Measurements from ENCODE around the gene HMOX2. TPM values are rescaled to one million over a fixed set of nuclear protein-coding genes. Genes with fewer than 3 reads are reported as not detected.

Gene HMOX2
- total and polyA plus RNA-seq, 2 of the 13 experiments (the other 11 are each of a cell fraction or from before 2014, with no cell fraction given) = 60.3 to 70.4 TPM

DNA sequence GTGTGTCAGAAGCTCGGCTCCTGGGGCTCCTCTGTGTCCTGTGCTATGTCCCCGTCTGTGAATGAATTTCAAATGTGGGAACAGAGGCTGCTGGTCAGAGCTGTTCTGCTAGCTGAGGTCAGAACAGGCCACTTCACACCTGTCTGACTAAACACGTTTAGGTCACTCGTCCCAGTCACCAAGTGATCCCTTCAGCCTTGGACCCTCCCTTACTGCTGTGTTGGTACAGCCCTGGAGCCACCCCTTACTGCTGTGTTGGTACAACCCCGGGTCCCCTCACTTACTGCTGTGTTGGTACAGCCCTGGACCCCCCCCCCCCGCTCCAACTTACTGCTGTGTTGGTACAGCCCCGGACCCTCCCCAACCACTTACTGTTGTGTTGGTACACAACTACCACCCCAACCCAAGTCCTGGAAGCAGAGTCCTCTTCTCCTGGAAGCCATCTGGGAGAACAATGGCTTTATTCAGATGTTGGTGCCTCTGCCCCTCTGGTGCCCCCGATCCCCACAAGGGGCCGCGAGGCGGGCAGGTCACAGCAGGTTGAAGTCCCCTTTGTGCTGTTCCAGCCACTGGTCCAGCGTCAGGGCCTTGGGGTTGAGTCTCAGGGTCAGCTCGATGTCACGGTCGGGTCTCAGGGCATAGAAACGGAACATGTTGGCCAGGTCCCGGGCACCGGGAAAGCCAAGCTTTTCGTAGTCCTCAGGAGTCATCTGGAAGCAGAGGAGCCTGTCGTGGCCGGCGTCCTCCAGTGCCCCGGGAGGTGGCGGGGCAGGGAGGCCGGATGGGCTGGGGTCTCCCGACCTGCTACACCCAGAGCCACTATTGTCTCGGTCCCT is 14.7 kb upstream of the HMOX2 start (continued):
- TF ChIP-seq, protein P1, sequence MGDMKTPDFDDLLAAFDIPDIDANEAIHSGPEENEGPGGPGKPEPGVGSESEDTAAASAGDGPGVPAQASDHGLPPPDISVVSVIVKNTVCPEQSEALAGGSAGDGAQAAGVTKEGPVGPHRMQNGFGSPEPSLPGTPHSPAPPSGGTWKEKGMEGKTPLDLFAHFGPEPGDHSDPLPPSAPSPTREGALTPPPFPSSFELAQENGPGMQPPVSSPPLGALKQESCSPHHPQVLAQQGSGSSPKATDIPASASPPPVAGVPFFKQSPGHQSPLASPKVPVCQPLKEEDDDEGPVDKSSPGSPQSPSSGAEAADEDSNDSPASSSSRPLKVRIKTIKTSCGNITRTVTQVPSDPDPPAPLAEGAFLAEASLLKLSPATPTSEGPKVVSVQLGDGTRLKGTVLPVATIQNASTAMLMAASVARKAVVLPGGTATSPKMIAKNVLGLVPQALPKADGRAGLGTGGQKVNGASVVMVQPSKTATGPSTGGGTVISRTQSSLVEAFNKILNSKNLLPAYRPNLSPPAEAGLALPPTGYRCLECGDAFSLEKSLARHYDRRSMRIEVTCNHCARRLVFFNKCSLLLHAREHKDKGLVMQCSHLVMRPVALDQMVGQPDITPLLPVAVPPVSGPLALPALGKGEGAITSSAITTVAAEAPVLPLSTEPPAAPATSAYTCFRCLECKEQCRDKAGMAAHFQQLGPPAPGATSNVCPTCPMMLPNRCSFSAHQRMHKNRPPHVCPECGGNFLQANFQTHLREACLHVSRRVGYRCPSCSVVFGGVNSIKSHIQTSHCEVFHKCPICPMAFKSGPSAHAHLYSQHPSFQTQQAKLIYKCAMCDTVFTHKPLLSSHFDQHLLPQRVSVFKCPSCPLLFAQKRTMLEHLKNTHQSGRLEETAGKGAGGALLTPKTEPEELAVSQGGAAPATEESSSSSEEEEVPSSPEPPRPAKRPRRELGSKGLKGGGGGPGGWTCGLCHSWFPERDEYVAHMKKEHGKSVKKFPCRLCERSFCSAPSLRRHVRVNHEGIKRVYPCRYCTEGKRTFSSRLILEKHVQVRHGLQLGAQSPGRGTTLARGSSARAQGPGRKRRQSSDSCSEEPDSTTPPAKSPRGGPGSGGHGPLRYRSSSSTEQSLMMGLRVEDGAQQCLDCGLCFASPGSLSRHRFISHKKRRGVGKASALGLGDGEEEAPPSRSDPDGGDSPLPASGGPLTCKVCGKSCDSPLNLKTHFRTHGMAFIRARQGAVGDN (CRISPR knock-in tag; IDR thresholded peaks at IDR 0.05) = peak; percentile 95
- TF ChIP-seq HOXA9 (CRISPR knock-in tag; IDR thresholded peaks at IDR 0.05; ENCODE audit: borderline replicate concordance) (no peak), U2AF1 (optimal IDR thresholded peaks at IDR 0.05; ENCODE audit: low read depth, low read length) (peak; percentile 25), ZNF747 (CRISPR knock-in tag; IDR thresholded peaks at IDR 0.05; ENCODE audit: borderline replicate concordance) (peak; percentile 68; the same call in 1 of the 2 replicates), MED1 (CRISPR knock-in tag; IDR thresholded peaks at IDR 0.05) (peak; percentile 80), ZNF282 (IDR thresholded peaks at IDR 0.05; ENCODE audit: partially characterized antibody) (no peak), SYNCRIP (IDR thresholded peaks at IDR 0.05; ENCODE audit: insufficient read depth, low read depth, low read length) (no peak), ZNF232 (CRISPR knock-in tag; IDR thresholded peaks at IDR 0.05; ENCODE audit: borderline replicate concordance) (0 out of 2 replicates have a peak, but pooled peaks have one; percentile 9), KLF15 (CRISPR knock-in tag; IDR thresholded peaks at IDR 0.05; ENCODE audit: borderline replicate concordance) (no peak), FOXK1 (CRISPR knock-in tag; IDR thresholded peaks at IDR 0.05; ENCODE audit: borderline replicate concordance, low read depth) (0 out of 2 replicates have a peak, but pooled peaks have one; percentile 39), HOXD1 (CRISPR knock-in tag; IDR thresholded peaks at IDR 0.05) (no peak), SMC3 (IDR thresholded peaks at IDR 0.05; ENCODE audit: low read length) (no peak), ZNF180 (CRISPR knock-in tag; IDR thresholded peaks at IDR 0.05; ENCODE audit: borderline replicate concordance, low read depth) (no peak), TEAD3 (CRISPR knock-in tag; optimal IDR thresholded peaks at IDR 0.05; ENCODE audit: borderline replicate concordance) (no peak), MIER2 (CRISPR knock-in tag; IDR thresholded peaks at IDR 0.05) (peak; percentile 13; the same call in 1 of the 2 replicates), ZNF460 (CRISPR knock-in tag; IDR thresholded peaks at IDR 0.05; ENCODE audit: borderline replicate concordance) (peak; percentile 24; the same call in 1 of the 2 replicates), JUND (CRISPR knock-in tag; IDR thresholded peaks at IDR 0.05) (no peak)
- TF ChIP-seq, protein P2, sequence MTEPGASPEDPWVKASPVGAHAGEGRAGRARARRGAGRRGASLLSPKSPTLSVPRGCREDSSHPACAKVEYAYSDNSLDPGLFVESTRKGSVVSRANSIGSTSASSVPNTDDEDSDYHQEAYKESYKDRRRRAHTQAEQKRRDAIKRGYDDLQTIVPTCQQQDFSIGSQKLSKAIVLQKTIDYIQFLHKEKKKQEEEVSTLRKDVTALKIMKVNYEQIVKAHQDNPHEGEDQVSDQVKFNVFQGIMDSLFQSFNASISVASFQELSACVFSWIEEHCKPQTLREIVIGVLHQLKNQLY (CRISPR knock-in tag; IDR thresholded peaks at IDR 0.05) = no peak
- TF ChIP-seq, protein P3, sequence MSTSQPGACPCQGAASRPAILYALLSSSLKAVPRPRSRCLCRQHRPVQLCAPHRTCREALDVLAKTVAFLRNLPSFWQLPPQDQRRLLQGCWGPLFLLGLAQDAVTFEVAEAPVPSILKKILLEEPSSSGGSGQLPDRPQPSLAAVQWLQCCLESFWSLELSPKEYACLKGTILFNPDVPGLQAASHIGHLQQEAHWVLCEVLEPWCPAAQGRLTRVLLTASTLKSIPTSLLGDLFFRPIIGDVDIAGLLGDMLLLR (CRISPR knock-in tag; IDR thresholded peaks at IDR 0.05) = no peak
- TF ChIP-seq, protein P4, sequence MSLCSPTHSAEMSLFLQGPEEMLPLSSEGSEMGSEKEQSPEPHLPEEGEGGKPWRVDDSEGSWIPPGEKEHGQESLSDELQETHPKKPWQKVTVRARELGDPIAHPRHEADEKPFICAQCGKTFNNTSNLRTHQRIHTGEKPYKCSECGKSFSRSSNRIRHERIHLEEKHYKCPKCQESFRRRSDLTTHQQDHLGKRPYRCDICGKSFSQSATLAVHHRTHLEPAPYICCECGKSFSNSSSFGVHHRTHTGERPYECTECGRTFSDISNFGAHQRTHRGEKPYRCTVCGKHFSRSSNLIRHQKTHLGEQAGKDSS (CRISPR knock-in tag; IDR thresholded peaks at IDR 0.05; ENCODE audit: borderline replicate concordance, low read depth) = peak; percentile 82; the same call in 1 of the 2 replicates
- TF ChIP-seq, protein P5, sequence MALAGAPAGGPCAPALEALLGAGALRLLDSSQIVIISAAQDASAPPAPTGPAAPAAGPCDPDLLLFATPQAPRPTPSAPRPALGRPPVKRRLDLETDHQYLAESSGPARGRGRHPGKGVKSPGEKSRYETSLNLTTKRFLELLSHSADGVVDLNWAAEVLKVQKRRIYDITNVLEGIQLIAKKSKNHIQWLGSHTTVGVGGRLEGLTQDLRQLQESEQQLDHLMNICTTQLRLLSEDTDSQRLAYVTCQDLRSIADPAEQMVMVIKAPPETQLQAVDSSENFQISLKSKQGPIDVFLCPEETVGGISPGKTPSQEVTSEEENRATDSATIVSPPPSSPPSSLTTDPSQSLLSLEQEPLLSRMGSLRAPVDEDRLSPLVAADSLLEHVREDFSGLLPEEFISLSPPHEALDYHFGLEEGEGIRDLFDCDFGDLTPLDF (CRISPR knock-in tag; IDR thresholded peaks at IDR 0.05) = no peak
